GM18861 (cell line): ENCODE data around the gene SLC6A5.

Experiments used
- ATAC-seq: cut with Tn5 transposase; IDR thresholded peaks from one replicate; pipeline ENCODE4 v1.9.1; 2021; ENCODE audit not compliant: unreplicated experiment

The SLC6A5 gene

DNA sequence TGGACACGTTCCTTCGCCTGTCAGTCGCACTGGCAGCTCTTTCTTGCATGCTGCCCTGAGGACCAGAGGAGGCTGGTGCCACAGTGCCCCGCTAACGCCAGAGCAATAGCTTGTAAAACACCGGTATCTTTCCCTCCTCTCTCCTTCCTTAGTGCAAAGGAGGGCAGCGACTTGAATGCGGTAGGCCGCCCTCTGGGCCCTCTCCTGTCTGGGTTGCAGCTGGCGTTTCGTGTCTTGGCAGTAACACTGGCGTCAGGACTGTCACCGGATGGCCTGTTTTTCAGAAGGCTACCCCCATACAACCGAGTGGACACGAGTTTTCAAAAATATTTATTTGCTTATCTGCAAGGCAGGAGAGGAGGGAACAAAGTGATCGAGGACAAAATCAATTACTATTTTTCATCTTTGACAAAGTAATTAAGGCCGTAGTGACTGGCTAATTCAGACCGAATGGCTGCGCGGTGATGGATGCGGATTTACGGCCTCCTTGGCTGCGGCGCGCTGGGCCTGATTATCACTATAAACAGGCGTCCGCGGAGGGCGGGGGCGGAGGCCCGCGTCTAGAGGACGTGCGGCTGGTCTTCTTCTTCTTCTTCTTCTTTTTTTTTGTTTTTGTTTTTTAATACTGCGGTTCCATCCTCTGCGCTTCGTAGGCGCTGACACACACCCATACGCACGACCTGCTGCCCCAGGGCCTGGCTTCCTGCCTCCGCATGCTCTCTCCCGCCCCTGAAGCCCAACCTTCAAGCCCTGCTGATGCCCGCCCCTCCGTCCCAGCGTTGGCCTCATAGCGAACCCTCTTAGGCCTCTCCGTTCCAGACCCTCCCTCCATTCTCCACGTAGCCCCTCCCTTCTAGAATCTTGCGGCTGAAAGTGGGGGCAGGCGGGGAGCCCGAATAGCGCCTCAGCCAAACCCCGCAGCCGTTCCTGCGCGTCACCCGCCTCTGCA is 2.9 kb upstream of the SLC6A5 start:
- ATAC-seq = no peak

DNA sequence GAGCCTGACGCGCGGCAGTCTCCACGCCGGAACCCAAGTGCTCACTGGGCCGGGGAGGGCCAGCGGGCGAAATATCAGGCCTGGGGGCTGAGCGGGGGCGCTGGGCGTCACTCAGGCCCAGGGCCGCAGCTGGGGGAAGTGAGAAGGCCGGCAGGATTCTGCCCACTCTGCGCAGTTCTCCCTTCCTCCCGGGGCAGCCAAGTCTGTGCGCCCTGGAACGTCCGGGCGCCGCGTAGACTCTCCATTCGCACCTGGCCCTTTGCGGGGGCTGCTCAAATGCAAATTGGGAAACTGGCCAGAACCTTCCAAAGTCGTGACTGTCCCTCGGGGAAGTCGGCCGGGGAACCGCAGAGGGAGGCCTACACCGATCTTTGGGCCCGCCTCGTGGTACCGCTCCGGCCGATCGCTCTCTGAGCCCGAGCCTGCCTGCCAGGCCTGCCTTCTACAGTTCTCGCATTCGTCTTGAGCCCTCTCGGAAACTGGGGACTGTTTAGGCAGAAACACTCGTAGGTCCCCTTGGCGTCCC is 2.2 kb upstream of the SLC6A5 start:
- no peak for ATAC-seq

DNA sequence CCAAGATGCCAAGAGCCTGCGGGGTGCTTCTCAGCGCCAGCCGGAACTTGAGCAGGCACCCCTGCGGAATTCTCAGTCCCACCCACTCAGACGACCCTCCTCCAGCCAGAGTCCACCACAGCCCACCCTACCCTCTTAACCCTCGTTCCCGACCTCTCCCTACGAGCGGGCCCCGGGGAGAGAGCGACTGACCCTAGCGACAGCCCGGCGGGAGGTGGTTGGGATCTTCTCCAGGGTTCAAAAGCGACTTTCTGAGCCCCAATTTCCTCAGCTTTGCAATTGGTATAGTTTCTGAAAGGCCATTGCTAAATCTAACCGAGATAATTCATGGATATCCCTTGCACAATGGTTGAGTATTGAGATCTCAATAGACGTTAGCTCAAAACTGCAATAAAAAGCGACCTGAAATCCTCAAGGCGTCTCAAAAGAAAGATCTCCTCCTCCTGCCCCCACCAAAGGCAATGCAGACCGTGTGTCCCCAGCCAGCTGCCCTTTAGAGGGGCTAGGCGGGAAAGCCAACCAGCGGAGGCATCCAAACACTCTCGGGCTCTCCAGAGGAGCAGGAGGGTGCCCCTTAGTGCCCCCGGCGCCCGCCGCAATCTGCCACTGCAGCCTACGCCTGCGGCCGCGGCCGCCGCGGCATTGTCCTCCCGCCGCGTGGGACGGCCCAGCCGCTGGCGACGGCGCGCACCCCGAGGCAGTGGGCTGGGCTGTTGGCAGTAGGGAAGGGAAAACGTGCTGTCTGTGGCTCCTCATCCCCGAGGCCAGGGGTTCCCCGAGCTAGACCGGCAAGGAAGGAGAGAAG is 1.5 kb upstream of the SLC6A5 start:
- ATAC-seq = no peak

DNA sequence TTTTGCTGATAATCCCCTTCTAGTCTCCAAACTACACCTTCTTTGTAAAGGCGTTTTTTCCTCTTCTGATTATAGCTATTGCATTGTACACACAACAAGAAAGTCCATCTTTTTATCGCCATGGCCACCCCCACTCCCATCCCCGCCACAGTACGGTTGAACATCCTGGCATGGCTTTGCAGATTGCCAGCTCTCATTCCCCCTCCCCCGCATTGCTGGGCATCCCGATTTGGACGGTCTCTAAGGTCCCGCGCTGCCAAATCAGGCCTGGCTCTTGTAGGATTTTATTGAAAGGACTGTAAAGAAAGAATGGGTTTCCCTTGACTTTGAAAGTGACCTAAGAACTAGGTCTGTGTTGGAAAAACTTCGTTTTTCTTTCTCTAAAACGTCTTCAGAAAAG is 916 bp upstream of the SLC6A5 start:
- ATAC-seq = no peak

DNA sequence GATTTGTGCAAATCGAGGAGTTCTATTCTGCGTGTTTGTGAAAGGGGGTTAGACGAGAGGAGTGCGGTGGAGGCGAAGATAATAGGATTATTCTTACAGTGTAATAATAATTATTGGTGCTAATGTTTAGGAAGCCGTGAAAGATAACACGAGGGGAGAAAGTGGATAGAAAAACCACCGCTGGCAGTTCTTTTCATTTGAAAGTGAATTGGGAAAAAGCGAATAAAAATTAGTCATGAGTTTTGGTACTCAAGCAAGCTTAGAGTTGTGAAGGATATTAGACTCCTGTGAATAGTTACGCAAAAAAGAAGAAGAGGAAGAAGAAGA is 575 bp downstream of the SLC6A5 start:
- ATAC-seq = no peak

DNA sequence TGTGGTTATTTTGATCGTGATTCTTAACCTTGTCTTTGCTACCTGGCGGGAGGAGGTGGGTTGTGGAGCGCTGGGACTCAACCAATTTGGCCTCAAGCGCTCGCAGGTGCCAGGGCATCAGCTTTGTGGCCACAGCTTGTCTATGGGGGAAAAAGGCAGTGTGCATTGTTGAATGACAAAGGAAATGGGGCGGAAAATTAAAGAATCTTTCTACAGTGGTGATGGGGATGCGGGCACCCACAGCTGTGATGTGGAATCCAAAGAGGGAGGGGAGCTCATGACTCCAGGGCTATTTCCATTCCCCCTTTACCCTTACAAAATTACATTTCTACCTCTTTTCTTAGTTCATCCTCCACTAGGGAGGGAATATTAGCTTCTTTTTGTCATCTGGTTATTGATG is 1.1 kb downstream of the SLC6A5 start:
- no peak for ATAC-seq

DNA sequence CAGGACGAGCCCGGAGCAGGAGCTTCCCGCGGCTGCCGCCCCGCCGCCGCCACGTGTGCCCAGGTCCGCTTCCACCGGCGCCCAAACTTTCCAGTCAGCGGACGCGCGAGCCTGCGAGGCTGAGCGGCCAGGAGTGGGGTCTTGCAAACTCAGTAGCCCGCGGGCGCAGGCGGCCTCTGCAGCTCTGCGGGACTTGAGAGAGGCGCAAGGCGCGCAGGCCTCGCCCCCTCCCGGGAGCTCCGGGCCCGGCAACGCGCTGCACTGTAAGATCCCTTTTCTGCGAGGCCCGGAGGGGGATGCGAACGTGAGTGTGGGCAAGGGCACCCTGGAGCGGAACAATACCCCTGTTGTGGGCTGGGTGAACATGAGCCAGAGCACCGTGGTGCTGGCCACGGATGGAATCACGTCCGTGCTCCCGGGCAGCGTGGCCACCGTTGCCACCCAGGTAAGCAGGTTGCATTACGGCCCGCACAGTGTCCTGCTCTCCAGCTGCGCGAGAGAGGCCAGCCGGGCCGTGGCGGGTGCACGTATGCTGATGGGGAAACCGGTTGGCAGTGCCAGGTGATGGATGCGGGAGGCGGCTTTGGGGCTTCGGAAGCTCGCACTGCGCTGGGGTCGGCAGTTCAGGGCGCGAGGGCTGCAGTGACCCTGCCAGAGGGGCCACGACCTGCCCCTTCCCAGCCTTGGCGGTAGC is 2.0 kb downstream of the SLC6A5 start:
- ATAC-seq = no peak

DNA sequence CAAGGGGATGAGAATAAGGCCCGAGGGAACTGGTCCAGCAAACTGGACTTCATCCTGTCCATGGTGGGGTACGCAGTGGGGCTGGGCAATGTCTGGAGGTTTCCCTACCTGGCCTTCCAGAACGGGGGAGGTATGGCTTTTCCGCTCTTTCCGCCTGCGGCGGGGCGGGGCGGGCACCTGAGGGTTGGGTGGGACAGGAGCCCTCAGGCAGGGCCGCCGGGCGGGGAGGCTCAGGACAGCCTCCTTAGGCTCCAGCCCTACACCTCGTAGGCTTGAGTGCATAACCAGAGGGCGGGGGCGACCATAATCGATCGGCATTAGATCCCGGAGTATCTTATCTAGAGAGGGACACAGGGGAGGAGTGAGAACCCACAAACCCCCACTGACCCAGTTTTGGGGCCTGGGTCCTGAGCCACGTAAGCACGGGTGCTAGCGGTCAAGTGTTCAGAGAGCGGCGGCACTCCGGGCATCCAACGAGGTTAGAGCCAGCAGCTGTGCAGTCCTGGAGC is 4.9 kb downstream of the SLC6A5 start:
- ATAC-seq = no peak

DNA sequence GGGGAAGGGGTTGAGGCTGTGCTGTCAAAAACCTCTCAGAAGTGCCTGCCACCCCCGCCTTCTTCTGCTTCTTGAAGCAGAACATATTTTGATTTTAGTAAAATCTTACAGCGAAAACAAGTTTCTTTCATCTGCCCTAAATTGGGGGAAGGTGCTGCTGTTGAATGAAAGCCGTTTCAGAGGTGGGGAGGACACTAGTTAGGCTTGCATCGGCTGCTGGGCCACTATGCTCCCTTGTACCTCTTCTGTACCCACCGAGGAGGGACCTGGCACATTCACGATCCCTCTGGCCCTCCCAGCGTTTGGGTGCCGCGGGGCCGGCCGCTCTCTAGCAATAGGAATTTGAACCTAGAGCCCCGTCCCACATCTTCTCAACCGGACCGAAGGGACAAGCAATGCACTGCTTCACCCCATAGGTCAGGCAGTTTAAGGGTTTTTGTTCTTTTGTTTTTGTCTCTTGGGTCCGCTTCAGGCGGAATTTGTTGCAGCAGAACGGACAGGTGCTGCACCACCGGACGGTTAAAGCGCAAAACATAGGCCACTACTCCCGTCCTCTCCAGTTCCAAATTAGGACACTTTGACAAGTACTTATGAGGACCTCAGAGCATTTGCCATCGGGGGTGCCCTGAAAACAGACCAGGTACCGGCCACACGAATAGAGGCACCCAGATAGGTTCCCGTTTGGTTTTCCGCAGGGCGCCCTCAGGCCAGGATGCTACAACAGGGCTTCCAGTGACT is 5.6 kb downstream of the SLC6A5 start:
- no peak for ATAC-seq

DNA sequence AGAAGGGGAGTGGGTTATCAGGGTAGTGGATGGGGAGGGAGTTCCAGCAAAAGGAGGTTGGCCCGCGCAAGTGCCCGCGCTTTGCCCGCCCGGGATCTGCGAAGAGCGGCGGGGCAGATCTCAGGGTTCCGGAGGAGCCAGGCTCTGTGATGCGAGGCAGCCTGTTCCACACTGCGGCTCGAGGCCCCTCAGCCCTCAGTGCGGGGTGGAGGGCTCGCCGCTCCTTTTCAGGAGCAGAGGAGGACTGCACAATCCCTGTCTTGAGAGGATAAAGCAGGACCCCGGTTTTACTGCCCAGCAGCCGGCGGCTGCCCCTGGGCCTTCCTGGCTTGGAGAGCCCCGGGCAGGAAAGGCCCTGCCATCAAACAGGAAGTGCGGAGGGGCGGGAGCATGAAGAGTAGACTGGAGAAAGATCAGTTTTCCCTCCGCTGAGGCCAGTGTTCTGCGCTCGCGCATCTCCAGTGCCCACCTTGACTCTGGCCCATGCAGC is 6.2 kb downstream of the SLC6A5 start:
- ATAC-seq = no peak

DNA sequence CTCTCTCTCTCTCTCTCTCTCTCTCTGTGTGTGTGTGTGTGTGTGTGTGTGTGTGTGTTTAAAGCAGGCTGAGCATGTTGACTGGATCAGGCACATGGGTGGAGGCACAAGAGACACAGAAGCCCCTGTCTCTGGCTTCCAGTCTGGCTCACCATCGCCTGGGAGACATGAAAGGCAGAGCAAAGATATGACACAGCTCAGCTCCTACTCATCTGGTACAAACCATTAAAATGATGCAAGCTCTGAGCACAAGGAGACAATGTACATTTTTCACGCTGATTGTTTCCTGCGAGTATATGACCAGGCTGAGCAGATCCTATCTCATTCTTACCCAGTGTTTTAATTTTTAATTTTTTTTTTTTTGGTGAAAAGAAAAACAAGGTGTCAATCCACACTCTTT is 9.5 kb downstream of the SLC6A5 start:
- no peak for ATAC-seq

DNA sequence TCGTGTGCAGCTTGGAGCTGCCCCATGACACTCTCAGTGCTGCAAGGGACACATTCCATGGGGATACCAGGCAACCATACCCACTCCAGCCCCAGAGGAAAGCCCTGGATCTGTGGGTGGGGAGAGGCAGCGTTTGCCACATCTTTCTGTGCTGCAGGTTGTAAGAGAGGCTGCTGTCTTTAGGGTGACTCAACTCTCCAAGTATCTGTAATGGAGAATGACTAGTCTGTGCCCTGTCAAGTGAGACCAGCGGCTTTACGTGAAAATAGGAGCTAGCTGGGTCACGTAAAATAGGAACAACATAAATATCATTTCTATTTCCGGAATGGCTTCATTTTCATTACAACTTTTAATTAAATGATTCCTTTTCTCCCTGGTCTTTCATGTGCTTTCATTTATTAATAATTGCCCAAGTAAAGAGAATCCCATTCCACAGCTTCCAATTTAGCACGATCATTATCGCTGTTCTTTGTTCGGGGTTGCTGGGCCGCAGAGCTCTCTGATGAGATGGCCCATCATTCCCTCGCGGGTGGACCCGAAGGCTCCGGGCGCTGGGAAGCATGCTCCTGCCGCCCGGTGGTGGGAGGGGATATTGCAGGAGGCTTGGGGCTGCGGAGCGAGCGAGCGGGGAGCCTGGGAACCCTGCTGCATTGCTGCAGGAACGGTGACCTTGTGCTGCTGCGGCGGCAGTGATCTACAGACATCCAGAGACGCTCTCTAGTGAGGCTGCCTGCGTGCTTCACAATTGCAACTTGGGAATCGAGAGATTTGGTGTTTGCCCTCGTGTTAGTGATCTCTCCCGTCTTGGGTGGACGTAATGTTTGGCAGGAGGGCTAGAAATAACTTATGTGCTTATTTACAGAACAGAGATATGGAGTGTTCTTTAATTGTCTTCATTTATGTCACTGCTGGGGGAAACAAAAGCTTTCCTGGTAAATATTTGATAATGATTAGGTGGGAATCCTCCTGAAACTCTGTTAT is 10.6 kb downstream of the SLC6A5 start:
- ATAC-seq = peak; percentile 96

DNA sequence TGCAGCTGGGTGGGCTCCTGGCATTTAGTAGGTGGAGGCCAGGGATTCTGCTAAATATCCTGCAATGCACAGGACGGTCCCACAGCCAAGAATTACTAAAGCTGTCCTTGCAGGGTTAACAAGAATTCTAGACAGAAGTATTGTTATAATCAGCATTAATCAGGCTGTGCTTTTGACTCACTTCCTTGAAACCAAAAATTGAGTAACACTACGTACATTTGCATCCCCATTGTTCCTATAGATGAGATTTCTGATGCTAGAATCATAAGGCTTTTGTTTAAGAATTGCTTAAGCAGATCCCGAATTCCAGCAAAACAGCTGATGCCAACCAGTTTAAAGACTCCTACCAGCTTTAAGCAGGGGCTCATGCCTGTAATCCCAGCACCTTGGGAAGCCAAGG is 11.4 kb downstream of the SLC6A5 start:
- ATAC-seq = no peak

DNA sequence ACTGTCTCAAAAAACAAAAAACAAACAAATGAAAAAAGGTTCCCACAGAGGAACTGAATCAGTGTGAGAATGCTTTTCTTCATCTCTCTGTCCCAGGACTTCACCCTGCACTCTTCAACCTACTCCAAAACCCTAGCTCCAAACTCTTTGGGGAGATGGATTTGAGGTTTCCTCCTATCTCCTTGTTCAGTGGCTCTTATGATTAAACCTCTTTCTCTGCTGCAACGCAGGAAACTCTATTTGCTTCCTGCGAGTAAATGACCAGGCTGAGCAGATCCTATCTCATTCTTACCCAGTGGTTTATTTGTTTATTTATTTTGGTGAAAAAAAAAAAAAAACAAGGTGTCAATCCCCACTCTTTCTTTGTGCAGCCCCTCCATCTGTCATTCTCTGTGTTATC is 12.0 kb downstream of the SLC6A5 start:
- ATAC-seq = no peak

DNA sequence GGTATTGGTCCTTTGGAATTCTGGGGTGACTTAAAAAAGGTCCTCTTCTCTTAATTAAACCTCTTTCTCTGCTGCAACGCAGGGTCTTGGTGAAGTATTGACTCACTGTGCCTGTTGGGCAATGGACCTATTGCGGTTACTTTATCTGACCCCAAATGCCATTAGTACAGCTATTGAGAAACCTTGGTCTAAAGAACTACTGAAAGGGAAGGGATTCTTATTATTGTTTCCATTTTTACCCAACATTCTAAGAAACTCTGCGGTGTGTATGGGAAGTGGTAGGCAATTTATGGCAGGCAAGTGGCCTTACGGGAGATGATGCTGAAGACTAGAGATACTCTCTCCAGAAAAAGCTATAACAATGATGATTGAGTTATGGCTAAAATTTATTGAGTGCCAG is 12.5 kb downstream of the SLC6A5 start:
- no peak for ATAC-seq

DNA sequence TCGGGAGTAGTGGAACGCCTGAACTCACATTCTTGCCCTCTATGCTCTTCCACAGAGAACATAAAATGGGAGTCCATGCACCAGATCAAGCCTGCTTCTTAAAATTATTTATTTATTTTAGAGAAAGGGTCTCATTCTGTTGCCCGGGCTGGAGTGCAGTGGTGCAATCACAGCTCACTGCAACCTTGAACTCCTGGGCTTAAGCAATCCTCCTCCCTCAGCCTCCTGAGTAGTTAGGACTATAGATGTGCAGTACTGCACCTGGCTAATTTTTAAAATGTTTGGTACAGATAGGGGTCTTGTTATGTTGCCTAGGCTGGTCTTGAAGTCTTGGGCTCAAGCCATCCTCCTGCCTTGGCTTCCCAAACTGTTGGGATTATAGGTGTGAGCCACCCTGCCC is 13.0 kb downstream of the SLC6A5 start:
- ATAC-seq = no peak

DNA sequence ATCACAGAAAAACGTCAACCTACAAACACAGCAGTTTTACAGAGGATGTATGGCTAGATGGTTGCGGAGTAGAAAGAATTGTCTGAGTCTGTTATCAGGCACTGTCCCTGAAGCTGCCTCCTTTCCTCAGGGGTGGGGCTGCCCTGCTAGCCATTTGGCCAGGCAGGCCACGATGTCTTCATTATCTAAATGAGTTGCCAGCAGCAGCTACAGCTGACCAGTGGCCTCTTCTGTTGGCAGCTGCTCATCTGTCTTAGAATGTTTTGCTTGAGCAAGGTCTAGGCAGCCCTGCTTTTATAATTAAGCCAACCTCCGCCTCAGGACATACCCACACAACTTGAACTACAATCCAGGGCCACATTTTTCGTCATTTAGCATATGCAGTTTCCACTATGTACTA is 17.5 kb downstream of the SLC6A5 start:
- no peak for ATAC-seq

DNA sequence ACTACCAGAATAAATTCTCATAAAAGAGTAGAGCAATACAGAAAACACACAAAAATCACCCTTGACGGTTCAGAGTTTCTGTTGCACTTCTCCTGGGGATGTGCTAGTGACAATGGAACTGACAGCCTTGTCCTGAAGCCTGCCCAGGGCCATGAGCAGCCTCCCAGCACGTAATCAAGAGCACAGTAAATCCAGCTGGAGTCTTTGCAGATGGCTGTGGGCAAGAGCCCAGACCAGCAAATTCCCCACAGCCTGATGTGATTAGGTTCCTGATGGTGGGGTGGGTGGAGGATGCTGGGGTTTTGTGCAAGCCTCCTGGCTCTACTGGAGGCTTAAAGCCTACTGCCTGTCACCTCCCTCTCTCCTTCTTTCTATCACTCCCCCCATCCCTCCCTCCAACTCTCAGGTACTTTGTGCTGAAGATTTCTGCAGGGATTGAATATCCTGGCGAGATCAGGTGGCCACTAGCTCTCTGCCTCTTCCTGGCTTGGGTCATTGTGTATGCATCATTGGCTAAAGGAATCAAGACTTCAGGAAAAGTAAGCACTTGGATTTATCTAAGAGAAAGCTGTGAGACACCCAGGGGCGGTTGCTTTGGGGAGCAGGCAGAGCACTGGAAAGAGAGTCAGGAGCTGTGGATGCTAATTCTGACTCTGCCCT is 18.1 kb downstream of the SLC6A5 start:
- ATAC-seq = no peak

DNA sequence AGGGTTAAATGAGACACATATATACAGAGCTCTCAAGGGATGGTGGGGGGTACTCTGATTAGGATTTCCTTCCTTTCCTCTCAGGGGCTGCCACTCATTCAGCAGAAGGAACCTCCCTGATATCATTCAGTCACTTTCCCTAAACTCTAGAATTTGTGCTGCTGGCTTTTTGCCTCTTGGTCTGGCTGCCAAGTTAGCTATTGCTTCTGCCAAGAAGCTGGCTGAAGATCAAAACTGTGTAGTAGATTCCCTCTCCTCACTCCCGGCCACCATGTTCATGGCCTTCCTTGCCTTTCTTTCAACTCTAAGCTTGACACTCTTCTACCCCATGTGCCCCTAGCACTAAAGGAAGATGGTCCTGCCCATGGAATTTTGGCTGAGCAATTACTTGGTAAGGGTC is 18.7 kb downstream of the SLC6A5 start:
- no peak for ATAC-seq
